BLaER1 (cell line): ENCODE data around the gene APBB1IP.
"Not testable (repeated sequence)": the region's sequence is repeated elsewhere in the genome, so short reads cannot be mapped to it uniquely, and the experiment has no call there.

Experiments used
- H3K27ac ChIP-seq: shearing (Covaris generic); formaldehyde crosslinking; 2 replicates; pipeline ENCODE4 v1.8.1; 2022
- H3K27me3 ChIP-seq: shearing (Covaris generic); formaldehyde crosslinking; 2 replicates; pipeline ENCODE4 v1.8.1; 2022
- H3K36me3 ChIP-seq: shearing (Covaris generic); formaldehyde crosslinking; 2 replicates; pipeline ENCODE4 v1.8.1; 2022
- H3K4me1 ChIP-seq: shearing (Covaris generic); formaldehyde crosslinking; 2 replicates; pipeline ENCODE4 v1.8.1; 2022
- H3K4me2 ChIP-seq: shearing (Covaris generic); formaldehyde crosslinking; 2 replicates; pipeline ENCODE4 v1.8.1; 2022
- H3K4me3 ChIP-seq: shearing (Covaris generic); formaldehyde crosslinking; 2 replicates; pipeline ENCODE4 v1.8.1; 2022
- H3K9ac ChIP-seq: shearing (Covaris generic); formaldehyde crosslinking; 2 replicates; pipeline ENCODE4 v1.8.1; 2022
- H3K9me3 ChIP-seq: shearing (Covaris generic); formaldehyde crosslinking; 2 replicates; pipeline ENCODE4 v1.8.1; 2022
- H4K20me1 ChIP-seq: shearing (Covaris generic); formaldehyde crosslinking; 2 replicates; pipeline ENCODE4 v1.8.1; 2022
- Cebpa-rat ChIP-seq: shearing (Covaris generic); IDR thresholded peaks from 2 replicates; pipeline ENCODE4 v1.8.1; 2022

The APBB1IP gene

DNA sequence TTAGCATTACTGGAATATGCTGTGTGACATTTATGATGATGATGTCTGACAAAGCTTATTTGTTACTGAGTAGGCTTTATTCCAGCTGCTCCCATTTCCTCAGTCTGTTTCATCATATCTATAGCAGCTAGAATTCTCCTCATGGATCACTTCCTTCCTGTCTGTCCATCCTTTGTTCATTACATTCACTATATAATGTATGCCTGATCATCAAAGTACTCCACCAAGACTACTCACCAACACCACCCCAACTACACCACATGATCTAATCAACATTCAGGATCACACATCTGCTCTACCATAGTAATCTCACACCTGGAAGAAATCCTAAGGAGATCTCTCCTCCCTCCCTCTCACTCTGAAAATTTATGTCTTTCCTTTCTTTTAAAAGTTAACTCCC, 61.3 kb downstream of the APBB1IP start:
- H4K20me1 ChIP-seq, result peaks cover 95% of the 10 kb centered on the region

DNA sequence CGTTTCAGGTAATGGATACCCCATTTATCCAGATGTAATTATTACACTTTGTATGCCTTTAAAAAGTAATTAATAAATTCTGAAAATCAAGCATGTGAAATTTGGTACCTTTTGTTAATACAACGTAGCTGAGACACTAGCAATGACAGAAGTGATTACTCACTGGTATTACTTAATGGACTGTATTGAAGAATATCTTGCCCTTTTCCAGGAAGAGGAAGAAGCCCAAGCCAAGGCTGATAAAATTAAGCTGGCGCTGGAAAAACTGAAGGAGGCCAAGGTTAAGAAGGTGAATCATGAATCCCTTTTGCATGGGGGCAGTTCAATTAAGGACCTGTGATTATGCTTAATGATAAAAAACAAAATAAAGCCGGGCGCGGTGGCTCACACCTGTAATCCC, 64.8 kb downstream of the APBB1IP start:
- H3K36me3 ChIP-seq, result peaks cover 100% of the 10 kb centered on the region
- no peaks in the 10 kb centered on the region for H3K27me3 ChIP-seq
- H3K4me1 ChIP-seq, result no peaks in the 10 kb centered on the region
- no peaks in the 10 kb centered on the region for H3K9me3 ChIP-seq
- H3K9ac ChIP-seq, result no peak overlapping the region
- H4K20me1 ChIP-seq, result peaks cover 70% of the 10 kb centered on the region
- no peak overlapping the region for H3K4me3 ChIP-seq
- no peak overlapping the region for H3K27ac ChIP-seq
- TF ChIP-seq Cebpa-rat, result no peak
- H3K4me2 ChIP-seq, result no peak overlapping the region

More for the DNA sequence above, 61.3 kb downstream of the APBB1IP start:
- peaks cover 98% of the 10 kb centered on the region for H3K36me3 ChIP-seq
- no peaks in the 10 kb centered on the region for H3K9me3 ChIP-seq
- H3K27me3 ChIP-seq, result no peaks in the 10 kb centered on the region
- no peak overlapping the region for H3K4me3 ChIP-seq
- no peaks in the 10 kb centered on the region for H3K4me1 ChIP-seq
- no peak overlapping the region for H3K9ac ChIP-seq
- H3K27ac ChIP-seq, result no peak overlapping the region
- H3K4me2 ChIP-seq, result no peak overlapping the region
- no peak for TF ChIP-seq Cebpa-rat

DNA sequence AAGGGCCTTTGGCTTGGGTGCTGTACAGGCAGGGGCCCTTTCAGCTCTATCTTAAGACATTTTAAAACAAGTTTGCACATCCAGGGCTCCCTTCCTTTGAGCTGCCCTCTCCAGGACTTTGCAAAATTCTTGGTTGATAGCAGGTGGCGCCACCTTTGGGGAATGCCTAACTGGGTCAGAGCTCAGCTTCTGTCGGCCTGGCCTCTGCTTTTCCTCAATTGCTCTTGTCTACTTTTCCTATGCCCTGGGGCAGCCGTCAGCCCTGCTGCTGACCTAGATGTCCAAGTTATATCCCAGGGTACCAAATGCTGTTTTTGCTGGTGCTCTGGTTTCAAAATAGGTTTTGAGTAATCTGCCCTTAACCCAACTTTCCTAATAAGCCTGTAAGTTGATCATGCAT, 65.8 kb downstream of the APBB1IP start:
- Histone ChIP-seq H3K9me3 (no peaks in the 10 kb centered on the region), H3K4me2 (no peak overlapping the region), H3K4me3 (no peak overlapping the region), H3K4me1 (no peaks in the 10 kb centered on the region), H3K27me3 (no peaks in the 10 kb centered on the region), H4K20me1 (peaks cover 61% of the 10 kb centered on the region), H3K9ac (no peak overlapping the region), H3K36me3 (peaks cover 99% of the 10 kb centered on the region), H3K27ac (peak overlapping the region; percentile 29; the same call in 1 of the 2 replicates)
- TF ChIP-seq Cebpa-rat, result no peak

DNA sequence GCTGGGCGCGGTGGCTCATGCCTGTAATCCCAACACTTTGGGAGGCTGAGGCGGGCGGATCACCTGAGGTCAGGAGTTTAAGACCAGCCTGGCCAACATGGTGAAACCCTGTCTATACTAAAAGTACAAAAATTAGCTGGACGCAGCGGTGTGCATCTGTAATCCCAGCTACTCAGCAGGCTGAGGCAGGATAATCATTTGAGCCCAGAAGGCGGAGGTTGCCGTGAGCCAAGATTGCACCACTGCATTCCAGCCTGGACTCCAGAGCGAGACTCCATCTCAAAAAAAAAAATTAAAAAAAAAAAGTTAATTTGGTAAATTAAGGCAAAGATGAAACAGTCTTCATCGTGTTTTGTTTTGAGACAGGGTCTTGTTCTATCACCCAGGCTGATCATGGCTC, 66.3 kb downstream of the APBB1IP start:
- not testable (repeated sequence) for H3K27ac ChIP-seq, H3K9ac ChIP-seq, H3K27me3 ChIP-seq, H3K4me3 ChIP-seq, H3K4me1 ChIP-seq, H3K9me3 ChIP-seq, H3K4me2 ChIP-seq
- Histone ChIP-seq H3K36me3 (peaks cover 99% of the 10 kb centered on the region), H4K20me1 (peaks cover 60% of the 10 kb centered on the region)

DNA sequence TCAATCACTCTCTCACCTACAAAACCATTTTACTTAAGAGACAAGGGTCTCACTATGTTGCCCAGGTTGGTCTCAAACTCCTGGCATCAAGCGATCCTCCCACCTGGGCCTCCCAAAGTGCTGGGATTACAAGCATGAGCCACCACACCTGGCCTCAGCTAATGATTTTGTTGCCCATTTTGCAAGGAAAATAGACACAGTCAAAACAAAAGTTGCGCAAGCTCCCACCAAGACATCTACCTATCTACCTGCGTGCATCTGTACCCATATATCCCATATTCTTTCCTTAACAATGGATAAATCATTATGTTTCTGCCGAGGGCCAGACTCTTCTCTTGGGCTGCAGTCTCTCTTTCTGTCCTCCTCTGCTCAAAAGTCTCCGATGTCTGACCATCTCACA, 67.3 kb downstream of the APBB1IP start:
- Histone ChIP-seq H3K4me3 (no peak overlapping the region), H3K36me3 (peaks cover 99% of the 10 kb centered on the region), H3K27me3 (no peaks in the 10 kb centered on the region), H4K20me1 (peaks cover 49% of the 10 kb centered on the region), H3K9ac (no peak overlapping the region), H3K4me2 (no peak overlapping the region), H3K4me1 (no peaks in the 10 kb centered on the region), H3K9me3 (no peaks in the 10 kb centered on the region), H3K27ac (no peak overlapping the region)
- peak; percentile 70; the same call in 1 of the 2 replicates for TF ChIP-seq Cebpa-rat

DNA sequence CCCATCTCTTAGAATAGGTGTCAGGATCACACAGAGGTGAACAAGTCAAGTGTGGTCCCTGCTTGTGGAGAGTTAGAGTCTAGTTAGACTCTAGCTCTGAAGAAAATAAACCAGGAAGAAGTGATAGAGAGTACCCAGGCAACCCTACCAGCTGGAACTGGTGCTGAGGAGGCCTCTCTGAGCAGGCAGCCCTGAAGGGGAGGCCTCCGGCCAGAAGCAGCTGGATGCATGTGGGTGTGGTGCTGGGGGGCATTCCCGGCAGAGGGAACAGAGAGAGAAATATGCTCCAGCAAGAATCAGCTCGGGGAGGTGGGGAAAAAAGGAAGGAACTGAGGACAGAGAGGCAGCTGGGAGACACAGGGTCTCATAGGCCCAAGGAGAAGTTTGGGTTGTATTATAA, 68.6 kb downstream of the APBB1IP start:
- Histone ChIP-seq H3K4me2 (no peak overlapping the region), H3K27ac (no peak overlapping the region), H3K36me3 (peaks cover 99% of the 10 kb centered on the region), H3K27me3 (no peaks in the 10 kb centered on the region), H4K20me1 (peaks cover 40% of the 10 kb centered on the region), H3K4me1 (no peaks in the 10 kb centered on the region), H3K9me3 (0 out of 2 replicates have a peak, but pooled peaks cover 3% of the 10 kb centered on the region), H3K4me3 (no peak overlapping the region), H3K9ac (no peak overlapping the region)
- no peak for TF ChIP-seq Cebpa-rat

DNA sequence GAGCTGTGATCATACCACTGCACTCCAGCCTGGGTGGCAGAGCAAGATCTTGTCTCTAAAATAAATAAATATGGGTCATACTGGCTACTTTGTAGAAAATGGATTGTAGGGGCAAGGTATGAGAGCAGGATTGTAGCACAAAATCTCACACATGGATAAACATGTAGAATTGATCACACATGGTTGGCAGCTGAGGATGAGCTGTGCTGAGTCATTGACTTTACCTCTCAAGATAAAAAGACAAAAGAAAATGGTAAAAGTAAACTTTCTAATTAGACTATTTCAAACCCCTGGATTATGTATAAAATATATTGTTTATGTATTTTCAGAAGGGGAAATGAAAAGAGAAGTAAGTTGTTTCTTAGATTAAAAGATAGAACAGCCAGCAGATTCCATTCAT, 69.3 kb downstream of the APBB1IP start:
- H3K4me3 ChIP-seq, result no peak overlapping the region
- no peak overlapping the region for H3K4me2 ChIP-seq
- H3K9me3 ChIP-seq, result peaks cover 10% of the 10 kb centered on the region
- H3K27me3 ChIP-seq, result no peaks in the 10 kb centered on the region
- H3K36me3 ChIP-seq, result peaks cover 99% of the 10 kb centered on the region
- H3K27ac ChIP-seq, result no peak overlapping the region
- no peaks in the 10 kb centered on the region for H3K4me1 ChIP-seq
- H4K20me1 ChIP-seq, result peaks cover 40% of the 10 kb centered on the region
- no peak for TF ChIP-seq Cebpa-rat
- no peak overlapping the region for H3K9ac ChIP-seq

DNA sequence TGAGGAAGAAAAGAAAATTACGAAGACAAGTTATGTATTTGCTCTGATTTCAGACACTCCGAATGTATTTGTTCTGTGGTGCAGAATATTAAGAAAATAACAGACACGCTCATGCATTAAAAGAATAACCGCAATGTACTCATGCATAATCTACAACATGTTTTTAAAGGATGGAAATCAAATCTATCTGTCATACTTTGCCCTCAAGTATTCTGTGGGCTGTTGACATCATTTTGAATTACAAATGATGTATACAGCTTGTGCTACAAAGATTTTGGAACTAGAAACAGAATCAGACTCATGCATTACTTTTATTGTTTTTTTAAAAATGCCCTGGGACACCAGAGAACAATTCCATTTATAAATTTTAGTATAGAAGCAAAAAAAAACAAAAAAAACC, 69.9 kb downstream of the APBB1IP start:
- no peak for TF ChIP-seq Cebpa-rat
- no peaks in the 10 kb centered on the region for H3K27me3 ChIP-seq
- no peak overlapping the region for H3K9ac ChIP-seq
- H3K9me3 ChIP-seq, result peaks cover 15% of the 10 kb centered on the region
- no peak overlapping the region for H3K4me2 ChIP-seq
- no peak overlapping the region for H3K4me3 ChIP-seq
- no peak overlapping the region for H3K27ac ChIP-seq
- H3K4me1 ChIP-seq, result no peaks in the 10 kb centered on the region
- H4K20me1 ChIP-seq, result peaks cover 40% of the 10 kb centered on the region
- H3K36me3 ChIP-seq, result peaks cover 99% of the 10 kb centered on the region

DNA sequence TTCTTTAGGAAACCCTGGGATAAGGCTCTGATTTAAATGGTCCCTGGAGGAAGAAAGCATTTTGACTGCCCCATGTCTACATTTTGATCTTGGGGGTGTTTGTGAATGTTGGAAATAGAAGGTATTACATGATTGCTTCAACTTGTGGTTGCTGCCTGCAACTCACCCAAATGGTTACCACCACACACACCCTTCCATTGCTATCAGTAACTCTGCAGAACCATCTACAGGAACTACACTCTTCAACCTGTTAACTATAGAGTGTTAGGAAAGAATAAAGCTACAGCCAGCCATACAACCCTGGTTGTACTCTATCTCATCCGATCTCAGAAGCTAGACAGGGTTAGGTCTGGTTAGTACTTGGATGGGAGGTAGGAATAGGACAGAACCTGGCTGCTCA, 71.2 kb downstream of the APBB1IP start:
- Histone ChIP-seq H3K36me3 (peaks cover 99% of the 10 kb centered on the region), H3K4me2 (no peak overlapping the region), H3K9me3 (peaks cover 16% of the 10 kb centered on the region), H3K27ac (no peak overlapping the region), H3K9ac (no peak overlapping the region), H3K4me3 (no peak overlapping the region), H3K27me3 (no peaks in the 10 kb centered on the region), H4K20me1 (peaks cover 40% of the 10 kb centered on the region), H3K4me1 (no peaks in the 10 kb centered on the region)
- no peak for TF ChIP-seq Cebpa-rat

DNA sequence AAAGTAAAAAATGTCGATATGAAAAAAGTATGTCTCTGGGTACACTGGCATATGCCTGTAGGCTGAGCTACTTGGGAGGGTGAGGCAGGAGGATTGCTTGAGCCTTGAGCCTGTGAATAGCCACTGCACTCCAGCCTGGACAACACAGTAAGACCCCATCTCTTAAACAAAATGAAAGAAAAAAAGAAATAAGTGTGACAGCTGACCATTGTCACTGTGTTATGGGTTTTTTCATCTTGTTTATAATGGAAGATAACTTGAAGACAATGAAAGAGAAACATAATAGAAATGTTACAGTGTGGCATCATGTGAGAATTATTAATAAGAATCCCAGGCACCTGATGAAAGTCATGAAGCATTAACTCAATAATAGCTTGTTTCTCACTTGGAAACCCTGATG, 75.0 kb downstream of the APBB1IP start:
- Histone ChIP-seq H3K36me3 (peaks cover 99% of the 10 kb centered on the region), H3K27ac (no peak overlapping the region), H3K4me1 (no peaks in the 10 kb centered on the region), H4K20me1 (peaks cover 55% of the 10 kb centered on the region), H3K4me2 (no peak overlapping the region), H3K9ac (no peak overlapping the region), H3K9me3 (peaks cover 16% of the 10 kb centered on the region), H3K27me3 (no peaks in the 10 kb centered on the region), H3K4me3 (no peak overlapping the region)
- no peak for TF ChIP-seq Cebpa-rat

DNA sequence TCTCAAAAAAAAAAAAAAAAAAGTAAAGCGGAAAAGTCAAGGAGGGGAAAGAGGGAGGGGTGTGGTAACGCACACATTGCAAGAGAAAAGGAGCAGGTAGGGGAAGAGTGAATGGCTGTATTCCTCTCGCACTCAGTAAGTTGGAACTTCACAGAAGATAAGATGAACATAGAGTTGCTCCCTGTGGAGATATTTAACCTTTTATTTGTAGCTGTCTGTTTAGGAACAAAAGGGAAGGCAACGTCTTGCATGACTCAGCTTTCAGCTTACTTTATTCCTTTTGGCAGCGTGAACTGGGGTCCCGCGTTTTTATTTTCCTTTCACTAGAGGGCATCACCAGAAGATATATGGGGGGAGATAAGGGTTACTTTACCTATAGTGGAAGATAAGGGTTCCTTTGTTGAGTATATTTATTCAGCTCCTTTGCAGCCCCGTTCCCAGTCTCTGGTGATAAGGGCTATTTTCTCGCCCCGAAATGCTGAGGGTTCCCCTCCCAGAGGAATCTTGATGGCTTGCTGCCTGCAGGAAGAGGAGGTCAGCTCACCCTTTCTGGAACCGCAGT, 78.5 kb downstream of the APBB1IP start:
- H3K27me3 ChIP-seq, result no peaks in the 10 kb centered on the region
- H3K9ac ChIP-seq, result no peak overlapping the region
- no peaks in the 10 kb centered on the region for H3K4me1 ChIP-seq
- H3K27ac ChIP-seq, result no peak overlapping the region
- peaks cover 15% of the 10 kb centered on the region for H3K9me3 ChIP-seq
- H3K4me2 ChIP-seq, result no peak overlapping the region
- TF ChIP-seq Cebpa-rat, result no peak
- H3K36me3 ChIP-seq, result peaks cover 100% of the 10 kb centered on the region
- H4K20me1 ChIP-seq, result peaks cover 61% of the 10 kb centered on the region
- H3K4me3 ChIP-seq, result no peak overlapping the region
